GM19324 (cell line): ENCODE data around the gene ADGRE3.

Experiments used
- ATAC-seq: cut with Tn5 transposase; IDR thresholded peaks from one replicate; pipeline ENCODE4 v1.9.1; 2021; ENCODE audit warnings: mild to moderate bottlenecking, moderate library complexity; ENCODE audit not compliant: unreplicated experiment, low FRiP score

The ADGRE3 gene, protein sequence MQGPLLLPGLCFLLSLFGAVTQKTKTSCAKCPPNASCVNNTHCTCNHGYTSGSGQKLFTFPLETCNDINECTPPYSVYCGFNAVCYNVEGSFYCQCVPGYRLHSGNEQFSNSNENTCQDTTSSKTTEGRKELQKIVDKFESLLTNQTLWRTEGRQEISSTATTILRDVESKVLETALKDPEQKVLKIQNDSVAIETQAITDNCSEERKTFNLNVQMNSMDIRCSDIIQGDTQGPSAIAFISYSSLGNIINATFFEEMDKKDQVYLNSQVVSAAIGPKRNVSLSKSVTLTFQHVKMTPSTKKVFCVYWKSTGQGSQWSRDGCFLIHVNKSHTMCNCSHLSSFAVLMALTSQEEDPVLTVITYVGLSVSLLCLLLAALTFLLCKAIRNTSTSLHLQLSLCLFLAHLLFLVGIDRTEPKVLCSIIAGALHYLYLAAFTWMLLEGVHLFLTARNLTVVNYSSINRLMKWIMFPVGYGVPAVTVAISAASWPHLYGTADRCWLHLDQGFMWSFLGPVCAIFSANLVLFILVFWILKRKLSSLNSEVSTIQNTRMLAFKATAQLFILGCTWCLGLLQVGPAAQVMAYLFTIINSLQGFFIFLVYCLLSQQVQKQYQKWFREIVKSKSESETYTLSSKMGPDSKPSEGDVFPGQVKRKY

GRCh38 chr19:14674764-14675163, at the start of gene ADGRE3:
Gene ADGRE3, minus strand, starts transcription at chr19:14674844. Its CDS starts 74 bp downstream, at chr19:14674770.
- no peak for ATAC-seq

- no peak for ATAC-seq
Observed at GRCh38 chr19:14722127-14722526, 47.5 kb upstream of the ADGRE3 start.

GRCh38 chr19:14719162-14719561, 44.5 kb upstream of the ADGRE3 start:
- no peak for ATAC-seq

DNA sequence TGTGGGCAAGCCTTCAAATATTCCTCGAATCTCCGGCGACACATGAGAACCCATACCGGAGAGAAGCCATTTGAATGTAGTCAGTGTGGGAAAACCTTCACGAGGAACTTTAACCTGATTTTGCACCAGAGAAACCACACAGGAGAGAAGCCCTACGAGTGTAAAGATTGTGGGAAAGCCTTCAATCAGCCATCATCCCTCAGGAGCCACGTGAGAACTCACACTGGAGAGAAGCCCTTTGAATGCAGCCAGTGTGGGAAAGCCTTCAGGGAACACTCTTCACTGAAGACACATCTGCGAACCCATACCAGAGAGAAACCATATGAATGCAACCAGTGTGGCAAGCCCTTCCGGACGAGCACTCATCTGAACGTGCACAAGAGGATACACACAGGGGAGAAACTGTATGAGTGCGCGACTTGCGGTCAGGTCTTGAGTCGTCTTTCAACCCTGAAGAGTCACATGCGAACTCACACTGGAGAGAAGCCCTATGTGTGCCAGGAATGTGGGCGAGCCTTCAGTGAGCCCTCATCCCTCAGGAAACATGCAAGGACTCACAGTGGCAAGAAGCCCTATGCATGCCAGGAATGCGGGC, 44.0 kb upstream of the ADGRE3 start:
- ATAC-seq, result no peak

DNA sequence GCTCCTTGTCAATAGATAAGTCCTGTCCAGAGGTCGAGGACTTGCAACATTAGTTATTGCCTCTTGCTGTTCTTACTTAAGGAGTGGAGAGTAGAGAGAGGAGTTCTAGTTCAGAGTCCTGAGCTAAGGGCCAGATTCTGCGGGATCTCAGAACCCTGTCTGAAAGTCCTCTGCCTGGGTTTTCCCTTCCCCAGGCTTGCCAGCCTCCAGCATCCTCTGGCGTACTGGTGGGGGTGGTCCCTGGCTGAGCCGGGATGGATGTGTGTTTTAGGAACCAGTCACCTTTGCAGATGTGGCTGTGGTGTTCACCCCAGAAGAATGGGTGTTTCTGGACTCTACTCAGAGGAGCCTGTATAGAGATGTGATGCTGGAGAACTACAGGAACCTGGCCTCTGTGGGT, 41.2 kb upstream of the ADGRE3 start:
- ATAC-seq, result no peak

- ATAC-seq, result no peak
Observed at GRCh38 chr19:14704450-14704849, 29.8 kb upstream of the ADGRE3 start.

DNA sequence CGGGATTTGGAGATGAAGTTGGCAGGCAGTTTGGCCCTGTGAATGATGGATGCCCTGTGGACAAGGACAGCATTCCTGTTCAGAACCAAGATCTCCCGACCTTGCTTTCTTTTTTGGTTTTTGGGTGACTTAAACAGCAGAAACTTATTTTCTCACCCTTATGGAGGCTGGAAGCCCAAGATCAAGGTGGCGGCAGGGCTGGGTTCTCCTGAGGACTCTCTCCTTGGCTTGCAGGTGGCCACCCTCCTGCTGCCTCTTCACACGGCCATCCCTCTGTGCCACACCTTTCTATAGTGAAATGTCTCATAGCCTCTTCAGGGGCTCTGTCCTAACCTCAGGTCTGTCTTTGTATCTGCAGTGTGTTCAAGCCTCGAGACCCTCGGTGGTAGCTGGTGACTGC, 29.2 kb upstream of the ADGRE3 start:
- no peak for ATAC-seq

DNA sequence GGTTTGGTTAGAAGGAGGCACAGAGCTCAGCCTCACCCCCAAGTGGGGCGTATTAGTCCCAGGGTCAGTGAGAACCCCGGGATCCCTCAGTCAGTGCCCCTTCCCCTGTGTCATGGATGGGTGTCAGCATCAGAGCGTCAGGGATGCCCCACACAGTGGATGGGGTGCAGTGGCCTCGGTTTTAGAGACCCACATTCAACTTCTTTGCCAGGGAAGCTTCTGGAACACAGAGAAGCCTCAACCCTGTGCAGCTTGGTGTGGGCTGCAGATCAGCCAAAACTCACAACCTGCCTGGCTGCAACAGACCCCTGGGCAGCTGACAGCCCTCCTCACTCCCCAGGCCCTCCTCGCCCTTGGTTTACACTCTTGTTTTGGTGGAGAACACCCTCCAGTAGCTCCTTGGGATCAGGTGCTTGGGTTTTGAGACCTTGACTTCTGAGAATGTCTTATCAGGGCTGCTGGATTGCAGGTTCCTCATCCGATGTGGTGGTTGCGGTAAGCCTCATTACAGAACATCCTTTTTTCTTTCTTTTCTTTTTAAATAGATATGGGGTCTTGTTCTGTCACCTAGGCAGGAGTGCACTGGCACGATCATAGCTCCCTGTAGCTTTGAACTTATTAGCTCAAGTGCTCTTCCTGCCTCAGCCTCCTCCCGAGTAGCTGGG, 26.2 kb upstream of the ADGRE3 start:
- ATAC-seq, result no peak

GRCh38 chr19:14699641-14700040, 25.0 kb upstream of the ADGRE3 start:
- no peak for ATAC-seq

- no peak for ATAC-seq
Observed at GRCh38 chr19:14695471-14695870, 20.8 kb upstream of the ADGRE3 start.

DNA sequence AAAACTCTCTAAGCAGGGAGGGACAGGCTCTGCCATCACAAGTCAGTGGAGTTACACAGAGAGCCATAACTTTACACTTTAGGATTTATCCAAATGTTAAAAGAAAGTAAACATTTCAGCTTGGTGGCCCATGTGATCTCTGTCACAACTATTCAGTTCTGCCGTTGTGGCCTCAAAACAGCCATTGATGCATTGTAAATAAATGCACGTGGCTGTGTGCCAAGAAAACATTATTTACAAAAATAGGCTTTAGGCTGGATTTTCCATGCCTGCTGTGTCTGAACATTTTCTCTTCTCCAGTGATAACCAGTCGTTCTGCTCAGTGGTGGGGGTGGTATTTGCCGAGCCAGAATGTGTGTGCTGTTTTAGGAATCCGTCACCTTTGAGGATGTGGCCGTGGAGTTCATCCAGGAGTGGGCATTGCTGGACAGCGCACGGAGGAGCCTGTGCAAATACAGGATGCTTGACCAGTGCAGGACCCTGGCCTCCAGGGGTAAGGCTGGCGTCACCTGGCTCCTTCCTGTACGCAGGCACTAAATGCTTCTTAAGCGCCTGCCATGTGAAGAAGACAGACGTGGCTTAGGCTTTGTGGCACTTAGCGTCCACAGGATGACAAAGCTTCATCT, 20.1 kb upstream of the ADGRE3 start:
- ATAC-seq, result no peak

DNA sequence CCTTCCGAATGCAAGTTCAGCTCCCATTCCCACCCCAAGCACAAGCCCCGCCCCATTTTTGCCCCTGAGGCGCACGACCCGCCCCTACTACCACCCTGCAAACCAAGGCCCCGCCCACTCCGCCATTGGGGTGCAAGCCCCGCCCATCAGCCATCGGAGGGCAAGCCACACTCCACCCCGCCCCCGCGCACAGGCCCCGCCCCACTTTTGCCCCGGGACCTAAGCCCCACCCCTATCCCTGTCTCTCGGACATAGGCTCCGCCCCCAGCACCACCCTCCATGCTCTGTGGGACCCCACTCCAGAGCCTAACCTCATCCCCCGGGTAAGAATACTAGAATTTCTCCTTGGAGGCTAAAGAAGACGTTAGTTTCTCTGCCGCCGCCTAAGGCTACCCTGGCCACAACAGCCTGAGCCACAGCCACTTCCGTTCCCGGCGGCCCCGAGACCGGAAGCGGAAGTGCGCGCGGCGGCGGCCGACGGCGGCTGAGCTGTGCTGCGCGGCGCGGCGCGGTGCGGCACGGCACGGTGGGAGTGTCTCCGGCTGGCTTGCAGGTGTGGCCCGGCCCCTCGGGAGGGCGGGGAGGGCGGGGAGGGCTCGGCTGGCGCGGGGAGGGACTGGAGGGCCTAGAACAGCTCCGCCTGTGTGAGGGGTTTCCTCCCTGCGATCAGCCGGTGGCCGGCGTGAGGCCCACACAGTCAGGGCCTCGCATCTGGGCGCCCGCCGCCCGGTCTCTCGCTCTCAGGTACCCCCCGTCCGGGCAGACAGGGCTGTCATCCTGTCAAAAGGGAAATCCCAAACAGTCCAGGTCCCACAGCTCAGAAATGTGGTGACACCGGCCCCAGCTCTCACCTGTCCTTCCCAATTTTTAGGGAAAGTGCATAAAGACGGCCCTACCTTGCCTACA, 15.2 kb upstream of the ADGRE3 start, which contains the start of gene ZNF333:
TSS of gene ZNF333 (plus strand) at position 451 of the 906 bp plus-strand sequence. CDS start 3,444 bp downstream, outside the sequence.
- peak; percentile 96 for ATAC-seq

DNA sequence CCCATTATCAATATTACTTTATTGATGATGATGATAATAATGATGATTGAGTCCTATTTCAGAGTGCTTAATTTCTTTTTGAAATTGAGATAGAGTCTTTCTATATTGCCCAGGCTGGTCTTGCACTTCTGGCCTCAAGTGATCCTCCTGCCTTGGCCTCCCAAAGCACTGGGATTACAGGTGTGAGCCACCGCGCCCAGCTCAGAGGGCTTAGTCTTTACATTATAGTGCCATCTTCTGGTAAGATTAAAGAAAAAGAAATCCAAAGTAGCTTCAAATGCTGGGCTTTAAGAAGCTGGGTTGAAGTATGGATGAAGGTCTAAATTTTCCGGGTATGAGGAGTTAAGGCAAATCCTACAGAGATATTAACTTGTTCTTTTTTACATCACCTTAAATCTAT, 11.8 kb upstream of the ADGRE3 start:
- ATAC-seq, result no peak

GRCh38 chr19:14683439-14683838, 8.8 kb upstream of the ADGRE3 start:
- ATAC-seq, result no peak

DNA sequence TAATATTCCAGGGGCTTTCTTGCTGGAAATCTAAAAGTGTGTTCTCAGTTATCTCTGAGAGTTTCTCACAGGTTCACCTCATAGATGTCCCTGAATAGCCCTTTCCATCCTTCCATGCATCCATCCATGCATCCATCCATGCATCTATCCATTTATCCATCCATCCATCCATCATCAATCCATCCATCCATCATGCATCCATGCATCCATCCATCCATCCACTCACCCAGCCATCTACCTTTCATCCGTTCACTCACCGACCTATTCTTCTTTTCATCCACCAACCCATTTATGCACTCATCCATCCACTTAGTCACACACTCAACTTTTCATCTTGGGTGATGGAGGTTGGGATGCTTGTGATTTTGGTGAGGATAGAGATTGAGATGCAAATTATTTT, 7.4 kb upstream of the ADGRE3 start:
- ATAC-seq, result no peak

DNA sequence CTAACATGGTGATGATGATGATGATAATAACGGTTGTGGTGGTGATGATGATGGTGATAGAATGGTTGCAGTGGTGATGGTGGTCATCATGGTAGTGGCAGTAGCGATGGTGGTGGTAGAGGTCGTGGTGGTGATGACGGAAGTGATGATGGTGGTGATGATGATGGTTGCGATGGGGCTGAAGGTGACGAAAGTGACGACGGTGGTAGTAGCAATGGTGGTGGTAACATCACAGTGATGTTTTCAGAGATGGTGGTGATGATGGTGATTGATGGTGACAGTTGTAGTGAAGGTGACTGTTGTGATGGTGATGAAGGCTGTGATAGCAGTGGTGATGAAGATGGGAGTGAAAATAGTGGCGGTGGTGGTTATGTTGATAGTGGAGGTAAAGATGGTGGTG, 3.6 kb upstream of the ADGRE3 start:
- ATAC-seq, result no peak

- no peak for ATAC-seq
Observed at GRCh38 chr19:14677464-14677863, 2.8 kb upstream of the ADGRE3 start.

DNA sequence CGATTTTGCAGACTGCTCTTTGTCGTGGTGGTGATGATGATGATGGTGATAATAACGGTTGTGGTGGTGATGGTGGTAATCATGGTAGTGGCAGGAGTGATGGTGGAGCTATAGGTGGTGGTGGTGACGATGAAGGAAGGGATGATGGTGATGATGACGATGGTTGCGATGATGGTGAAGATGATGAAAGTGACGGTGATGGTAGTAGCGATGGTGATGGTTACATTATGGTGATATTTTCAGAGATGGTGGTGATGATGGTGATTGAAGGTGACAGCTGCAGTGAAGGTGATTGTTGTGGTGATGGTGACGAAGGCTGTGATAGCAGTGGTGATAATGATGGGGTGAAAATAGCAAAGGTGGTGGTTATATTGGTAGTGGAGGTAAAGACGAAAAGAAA, 2.1 kb upstream of the ADGRE3 start:
- no peak for ATAC-seq

- no peak for ATAC-seq
Observed at GRCh38 chr19:14673088-14673487, 1.6 kb downstream of the ADGRE3 start.
